WI38 (cell line): Measurements from ENCODE around the gene LRIT2.

Experiments
- H3K4me3 ChIP-seq: 2 replicates; pipeline ENCODE4 v1.5.1; 2011; ENCODE audit warnings: low read depth, mild to moderate bottlenecking, control low read depth, low read length
- CTCF ChIP-seq: IDR thresholded peaks from 2 replicates; pipeline ENCODE4 v1.5.1; 2012; ENCODE audit warnings: low read depth, mild to moderate bottlenecking, control low read depth, low read length

The LRIT2 gene

GRCh38 chr10:84198206-84198915 is 27.0 kb downstream of the LRIT2 start:
- no peak overlapping the region for H3K4me3 ChIP-seq
- TF ChIP-seq CTCF: no peak

GRCh38 chr10:84197643-84198042 is 27.7 kb downstream of the LRIT2 start:
- TF ChIP-seq CTCF: no peak
- no peak overlapping the region for H3K4me3 ChIP-seq

GRCh38 chr10:84196941-84197340 is 28.4 kb downstream of the LRIT2 start:
- no peak for TF ChIP-seq CTCF
- no peak overlapping the region for H3K4me3 ChIP-seq

GRCh38 chr10:84196083-84196482 is 29.3 kb downstream of the LRIT2 start:
- no peak overlapping the region for H3K4me3 ChIP-seq
- TF ChIP-seq CTCF: no peak

GRCh38 chr10:84195044-84195830 is 30.1 kb downstream of the LRIT2 start:
- no peak for TF ChIP-seq CTCF
- H3K4me3 ChIP-seq: no peak overlapping the region

GRCh38 chr10:84194424-84195043 is 30.8 kb downstream of the LRIT2 start, which contains the start of gene CDHR1:
TSS of gene CDHR1 (plus strand) at chr10:84194537. CDS start at chr10:84194761, 224 bp downstream.
- TF ChIP-seq CTCF: no peak
- no peak within 1 kb of the TSS for H3K4me3 ChIP-seq
